Kidney (tissue), 14 donors: ENCODE results near the gene VWF. TPM values are rescaled to one million over a fixed set of nuclear protein-coding genes. Genes with fewer than 3 reads are reported as not detected.
A peak's percentile ranks its signal among the peaks of the same experiment; 100 is the strongest.

Source experiments
- DNase-seq, 5 donors: peaks; one replicate each; pipeline ENCODE4 v3.0.0-alpha.2; 2013 to 2020
- FAIRE-seq: peaks from 2 replicates; lab custom pipeline; 2012; peaks lifted over from hg19 to GRCh38; lab: Jason Lieb, UNC
- H3K27ac ChIP-seq, 2 donors: one replicate each; pipeline ENCODE4 v1.7.0; 2013; ENCODE audit warnings: low read depth in 2 of 2, low read length in 2 of 2, inconsistent platforms in 1 of 2
- H3K27me3 ChIP-seq: one replicate; pipeline ENCODE4 v1.7.1; 2013; ENCODE audit warnings: low read length, inconsistent platforms; ENCODE audit not compliant: control insufficient read depth, insufficient read depth
- H3K36me3 ChIP-seq, 3 donors: one replicate each; pipeline versions ENCODE4 v1.7.0 to v1.7.1; 2013; ENCODE audit warnings: low read length in 3 of 3, control low read depth in 1 of 3, inconsistent platforms in 1 of 3; ENCODE audit not compliant: insufficient read depth in 3 of 3, control insufficient read depth in 2 of 3
- H3K4me1 ChIP-seq, 3 donors: one replicate each; pipeline versions ENCODE4 v1.7.0 to v1.7.1; 2013; ENCODE audit warnings: low read length in 3 of 3, inconsistent platforms in 1 of 3, low read depth in 1 of 3; ENCODE audit not compliant: control insufficient read depth in 2 of 3, insufficient read depth in 2 of 3
- H3K4me3 ChIP-seq, 3 donors: one replicate each; pipeline versions ENCODE4 v1.7.0 to v1.8.1; 2013; ENCODE audit warnings: low read length in 3 of 3, control low read depth in 1 of 3, inconsistent platforms in 1 of 3
- H3K9ac ChIP-seq, 3 donors: one replicate each; pipeline versions ENCODE4 v1.7.0 to v1.7.1; 2013; ENCODE audit warnings: low read length in 3 of 3, control low read depth in 1 of 3, inconsistent platforms in 1 of 3
- H3K9me3 ChIP-seq, 3 donors: one replicate each; pipeline versions ENCODE4 v1.7.0 to v1.7.1; 2013; ENCODE audit warnings: low read length in 3 of 3, control low read depth in 1 of 3, inconsistent platforms in 1 of 3; ENCODE audit not compliant: control insufficient read depth in 2 of 3, insufficient read depth in 1 of 3
- intact Hi-C: fragments of 100-400 bp; cut with DNase I; formaldehyde crosslinking; loops from one replicate; pipeline ENCODE4 v1.11.1; 2022
- polyA plus RNA-seq: library from polyadenylated mRNA; stranded (reverse); fragments of 350-450 nt; fragmentation: Illumina TruSeq; extraction: RNeasy Lipid Tissue Mini Kit (QIAGEN cat#74804); gene quantifications from one replicate; pipeline ENCODE4 v1.2.3, GENCODE V29; 2014; ENCODE audit warnings: low read depth, low replicate concordance; ENCODE audit not compliant: insufficient read depth
- total RNA-seq: library from RNA; stranded (reverse); fragmentation: NEBNext Ultra II Directional; extraction: Animal tissue kit (Norgen Biotek cat#: 25700); gene quantifications from one replicate; pipeline ENCODE4 v1.2.1, GENCODE V29; 2021
- TF ChIP-seq, protein P1 (sequence below): IDR thresholded peaks from 3 replicates; pipeline ENCODE4 v1.5.1; 2012; ENCODE audit warnings: mild to moderate bottlenecking, moderate library complexity, borderline replicate concordance; ENCODE audit not compliant: insufficient read depth; ENCODE audit errors: extremely low read depth
- donor health status: control.
- donor health status: control.
- donor health status: control.
- donor health status: control.
- donor health status: control.
- donor health status: DM: yes; HTN: yes; CAD: no.
- donor health status: Normal renal cell carcinoma (clear cell type).

VWF gene
- total and polyA plus RNA-seq, 2 donors from 2014 or later: 9.6 to 183 TPM

DNA sequence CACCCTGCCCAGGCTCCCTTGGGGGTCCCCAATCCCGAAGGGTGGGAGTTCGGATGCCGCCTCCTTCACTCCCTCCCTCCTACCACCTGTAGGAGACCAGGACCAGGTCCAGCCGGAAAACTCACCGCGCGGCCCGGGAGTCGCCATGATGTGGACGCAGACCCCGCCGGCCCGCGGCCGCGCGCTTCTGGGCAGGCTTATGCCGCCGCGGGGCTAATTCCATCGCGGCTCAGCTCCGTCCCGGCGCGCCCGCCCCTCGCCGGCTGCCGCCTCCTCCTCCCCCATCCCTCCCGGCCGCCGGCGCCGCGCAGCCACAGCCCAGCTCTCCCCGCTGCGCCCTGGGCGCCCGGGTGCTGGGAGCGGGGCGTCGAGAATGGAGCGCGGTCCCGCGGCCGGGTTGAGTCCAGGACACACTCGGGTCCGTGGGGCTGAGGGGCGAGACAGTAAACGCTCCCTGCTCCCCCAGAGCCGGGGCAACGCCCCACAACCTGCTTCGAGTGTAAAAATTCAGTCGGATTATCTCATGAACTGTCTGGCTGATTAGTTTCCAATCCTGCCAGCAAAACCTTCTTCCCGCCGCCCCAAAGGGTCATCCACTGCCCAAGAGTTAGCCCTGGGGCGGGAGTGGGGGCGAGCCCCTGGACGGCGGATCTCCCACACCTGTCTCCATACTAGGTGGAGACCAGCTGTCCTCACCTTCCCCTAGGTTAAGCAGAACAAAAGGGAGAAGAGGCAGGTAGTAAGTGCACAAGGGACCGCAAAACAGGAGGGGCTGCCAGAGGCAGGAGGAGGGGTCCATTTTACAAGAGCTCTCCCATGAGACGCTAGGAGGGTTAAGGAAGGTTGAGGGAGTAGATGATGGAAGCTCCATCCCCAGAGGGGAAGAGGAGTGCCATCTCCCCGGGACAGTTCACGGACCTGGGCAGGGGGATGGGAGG, 179.1 kb downstream of the VWF start, which contains the start of gene ANO2:
Gene ANO2 (minus strand): TSS at position 189 of the 938 bp plus-strand sequence. CDS start 42 bp downstream, at position 147.
- peaks cover 5% of the 10 kb centered on the region for H3K27me3 ChIP-seq
- intact Hi-C loops: no loop called here
- no peak within 1 kb of the TSS for H3K27ac ChIP-seq
- TF ChIP-seq, protein P1, sequence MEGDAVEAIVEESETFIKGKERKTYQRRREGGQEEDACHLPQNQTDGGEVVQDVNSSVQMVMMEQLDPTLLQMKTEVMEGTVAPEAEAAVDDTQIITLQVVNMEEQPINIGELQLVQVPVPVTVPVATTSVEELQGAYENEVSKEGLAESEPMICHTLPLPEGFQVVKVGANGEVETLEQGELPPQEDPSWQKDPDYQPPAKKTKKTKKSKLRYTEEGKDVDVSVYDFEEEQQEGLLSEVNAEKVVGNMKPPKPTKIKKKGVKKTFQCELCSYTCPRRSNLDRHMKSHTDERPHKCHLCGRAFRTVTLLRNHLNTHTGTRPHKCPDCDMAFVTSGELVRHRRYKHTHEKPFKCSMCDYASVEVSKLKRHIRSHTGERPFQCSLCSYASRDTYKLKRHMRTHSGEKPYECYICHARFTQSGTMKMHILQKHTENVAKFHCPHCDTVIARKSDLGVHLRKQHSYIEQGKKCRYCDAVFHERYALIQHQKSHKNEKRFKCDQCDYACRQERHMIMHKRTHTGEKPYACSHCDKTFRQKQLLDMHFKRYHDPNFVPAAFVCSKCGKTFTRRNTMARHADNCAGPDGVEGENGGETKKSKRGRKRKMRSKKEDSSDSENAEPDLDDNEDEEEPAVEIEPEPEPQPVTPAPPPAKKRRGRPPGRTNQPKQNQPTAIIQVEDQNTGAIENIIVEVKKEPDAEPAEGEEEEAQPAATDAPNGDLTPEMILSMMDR: no peak
- H3K4me1 ChIP-seq: peaks cover 0 to 3% (median 3%) of the 10 kb centered on the region in 3 donors
- peak within 1 kb of the TSS in 1 of 3 donors; percentile 37 for H3K9ac ChIP-seq
- peak; percentile 65 to 88 (median 76) for DNase-seq
- H3K36me3 ChIP-seq: no peaks in the 10 kb centered on the region
- H3K9me3 ChIP-seq: no peaks in the 10 kb centered on the region
- no peak for FAIRE-seq
- peak within 1 kb of the TSS; percentile 37 to 57 (median 55) for H3K4me3 ChIP-seq

DNA sequence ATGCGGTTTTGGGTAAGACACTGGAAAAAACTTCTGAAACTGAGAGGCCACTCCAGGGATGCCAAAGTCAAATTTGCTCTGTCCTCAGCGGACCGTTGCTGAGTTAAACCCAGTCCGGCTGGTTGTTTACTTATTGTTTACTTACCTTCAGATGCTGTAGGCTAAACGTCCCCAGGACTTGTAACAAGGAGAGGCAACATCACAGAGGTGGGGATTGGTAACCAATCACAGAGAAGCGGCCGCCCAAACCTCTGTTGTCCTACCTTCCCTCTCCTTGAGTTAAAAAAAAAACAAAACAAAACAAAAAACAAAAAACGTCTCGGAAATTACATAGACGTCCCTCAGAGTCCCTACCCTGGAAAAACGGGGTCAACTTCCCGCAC, 179.8 kb downstream of the VWF start:
- Histone ChIP-seq H3K27ac (no peak overlapping the region), H3K4me3 (peak overlapping the region; percentile 37 to 57 (median 55)), H3K27me3 (peaks cover 5% of the 10 kb centered on the region), H3K4me1 (peaks cover 0 to 3% (median 3%) of the 10 kb centered on the region in 3 donors), H3K36me3 (no peaks in the 10 kb centered on the region), H3K9ac (peak overlapping the region in 1 of 3 donors; percentile 37), H3K9me3 (no peaks in the 10 kb centered on the region)
- DNase-seq: peak in 2 of 5 donors; percentile 10 to 49
- intact Hi-C loops: no loop called here
- FAIRE-seq: no peak
- TF ChIP-seq, protein P1: no peak

DNA sequence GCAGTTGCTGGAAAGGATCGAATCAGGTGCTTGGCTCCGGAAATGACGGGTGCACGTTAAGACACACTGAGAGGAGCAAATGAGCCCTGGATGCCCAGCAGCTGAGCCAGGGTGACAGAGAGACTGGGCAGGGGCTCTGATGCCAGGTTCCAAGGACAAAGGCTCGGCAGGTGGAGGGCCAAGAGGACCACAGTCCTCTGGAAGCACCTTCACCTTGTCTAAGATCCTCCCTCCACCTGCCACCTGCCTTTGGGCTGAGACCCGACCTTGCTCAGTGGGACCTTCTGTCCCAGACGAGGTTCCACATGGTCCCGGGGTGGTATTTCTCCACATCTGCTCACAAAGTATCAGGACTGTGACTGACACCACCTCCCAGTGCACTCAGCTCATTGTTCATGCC, 180.4 kb downstream of the VWF start:
- DNase-seq (peak in 1 of 5 donors; percentile 37), FAIRE-seq (no peak)
- H3K9ac ChIP-seq: no peak overlapping the region
- TF ChIP-seq, protein P1: no peak
- H3K4me1 ChIP-seq: peaks cover 0 to 3% (median 3%) of the 10 kb centered on the region in 3 donors
- intact Hi-C loops: no loop called here
- no peaks in the 10 kb centered on the region for H3K9me3 ChIP-seq
- H3K27ac ChIP-seq: no peak overlapping the region
- peaks cover 5% of the 10 kb centered on the region for H3K27me3 ChIP-seq
- H3K36me3 ChIP-seq: no peaks in the 10 kb centered on the region
- H3K4me3 ChIP-seq: no peak overlapping the region
